ENCODE measurements around the gene BTD.

GRCh38 chr3:15659254-15659975 is 57.9 kb downstream of the BTD start:
- TF ChIP-seq CTCF (IDR thresholded peaks at IDR 0.05) = no peak
- no peak for TF ChIP-seq EZH2phosphoT487 (IDR thresholded peaks at IDR 0.05)

Data from neural progenitor cell (in vitro differentiated cells).